Prostate gland (tissue), 2 donors: ENCODE measurements around the gene HLA-A.

ENCODE experiments used
- POLR2A ChIP-seq: fragments of 450-650 bp; IDR thresholded peaks from one replicate; pipeline ENCODE4 v1.6.1; 2016; ENCODE audit warnings: antibody characterized with exemption, mild to moderate bottlenecking
- POLR2AphosphoS5 ChIP-seq: sonication (generic); formaldehyde crosslinking; IDR thresholded peaks from one replicate; pipeline ENCODE4 v1.6.1; 2017; ENCODE audit warnings: antibody characterized with exemption
- TF ChIP-seq, protein P1 (sequence below), 4 experiments: fragments of 200-600 bp in 2 of 4; fragments of 450-650 bp in 2 of 4; sonication (generic) in 2 of 4; IDR thresholded peaks; 1 replicate in 3 of 4; 2 replicates in 1 of 4; pipeline ENCODE4 v1.5.1; 2016 to 2019; ENCODE audit warnings: antibody characterized with exemption in 4 of 4, mild to moderate bottlenecking in 2 of 4, moderate library complexity in 2 of 4

DNA sequence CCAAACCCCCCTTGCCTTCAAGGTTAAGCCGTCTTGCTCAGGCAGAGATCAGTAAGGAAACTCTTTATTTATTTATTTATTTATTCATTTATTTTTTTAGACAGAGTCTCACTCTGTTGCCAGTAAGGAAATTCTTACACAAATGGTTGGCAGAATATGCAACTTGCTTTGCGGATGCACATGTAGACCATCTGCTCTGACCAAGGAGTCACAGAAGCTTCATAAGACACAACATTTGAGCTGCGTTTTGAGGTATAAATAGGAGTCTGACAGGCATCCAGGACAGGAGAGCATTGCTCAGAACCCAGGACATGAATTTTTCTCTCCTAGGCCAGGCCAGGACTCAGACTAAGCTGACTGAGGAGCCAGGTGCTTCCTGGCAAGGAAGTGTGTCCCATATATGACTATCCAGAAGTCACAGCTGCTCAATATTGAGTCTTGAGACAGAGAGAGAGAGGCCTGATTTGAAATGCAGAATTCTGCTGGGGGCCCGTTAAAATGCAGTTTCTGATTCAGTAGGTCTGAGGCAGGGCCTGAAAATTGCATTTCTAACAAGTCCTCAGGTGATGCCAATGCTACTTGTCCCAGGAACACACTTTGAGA, 43.9 kb downstream of the HLA-A start:
- TF ChIP-seq, protein P1, sequence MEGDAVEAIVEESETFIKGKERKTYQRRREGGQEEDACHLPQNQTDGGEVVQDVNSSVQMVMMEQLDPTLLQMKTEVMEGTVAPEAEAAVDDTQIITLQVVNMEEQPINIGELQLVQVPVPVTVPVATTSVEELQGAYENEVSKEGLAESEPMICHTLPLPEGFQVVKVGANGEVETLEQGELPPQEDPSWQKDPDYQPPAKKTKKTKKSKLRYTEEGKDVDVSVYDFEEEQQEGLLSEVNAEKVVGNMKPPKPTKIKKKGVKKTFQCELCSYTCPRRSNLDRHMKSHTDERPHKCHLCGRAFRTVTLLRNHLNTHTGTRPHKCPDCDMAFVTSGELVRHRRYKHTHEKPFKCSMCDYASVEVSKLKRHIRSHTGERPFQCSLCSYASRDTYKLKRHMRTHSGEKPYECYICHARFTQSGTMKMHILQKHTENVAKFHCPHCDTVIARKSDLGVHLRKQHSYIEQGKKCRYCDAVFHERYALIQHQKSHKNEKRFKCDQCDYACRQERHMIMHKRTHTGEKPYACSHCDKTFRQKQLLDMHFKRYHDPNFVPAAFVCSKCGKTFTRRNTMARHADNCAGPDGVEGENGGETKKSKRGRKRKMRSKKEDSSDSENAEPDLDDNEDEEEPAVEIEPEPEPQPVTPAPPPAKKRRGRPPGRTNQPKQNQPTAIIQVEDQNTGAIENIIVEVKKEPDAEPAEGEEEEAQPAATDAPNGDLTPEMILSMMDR (IDR thresholded peaks at IDR 0.05), result no peak
- no peak for TF ChIP-seq POLR2A
- TF ChIP-seq POLR2AphosphoS5, result no peak
